Pons (tissue), 1 donor: Measurements from ENCODE around the gene PRX.
"Not testable (repeated sequence)": the region's sequence is repeated elsewhere in the genome, so short reads cannot be mapped to it uniquely, and the experiment has no call there.

Experiments
- DNase-seq: peaks from one replicate; pipeline ENCODE4 v3.0.0-alpha.2; 2016; ENCODE audit warnings: low spot score

PRX gene

GRCh38 chr19:40416918-40417642 is 3.9 kb upstream of the PRX start:
- no peak for DNase-seq

GRCh38 chr19:40415768-40416167 is 2.6 kb upstream of the PRX start:
- DNase-seq = no peak

DNA sequence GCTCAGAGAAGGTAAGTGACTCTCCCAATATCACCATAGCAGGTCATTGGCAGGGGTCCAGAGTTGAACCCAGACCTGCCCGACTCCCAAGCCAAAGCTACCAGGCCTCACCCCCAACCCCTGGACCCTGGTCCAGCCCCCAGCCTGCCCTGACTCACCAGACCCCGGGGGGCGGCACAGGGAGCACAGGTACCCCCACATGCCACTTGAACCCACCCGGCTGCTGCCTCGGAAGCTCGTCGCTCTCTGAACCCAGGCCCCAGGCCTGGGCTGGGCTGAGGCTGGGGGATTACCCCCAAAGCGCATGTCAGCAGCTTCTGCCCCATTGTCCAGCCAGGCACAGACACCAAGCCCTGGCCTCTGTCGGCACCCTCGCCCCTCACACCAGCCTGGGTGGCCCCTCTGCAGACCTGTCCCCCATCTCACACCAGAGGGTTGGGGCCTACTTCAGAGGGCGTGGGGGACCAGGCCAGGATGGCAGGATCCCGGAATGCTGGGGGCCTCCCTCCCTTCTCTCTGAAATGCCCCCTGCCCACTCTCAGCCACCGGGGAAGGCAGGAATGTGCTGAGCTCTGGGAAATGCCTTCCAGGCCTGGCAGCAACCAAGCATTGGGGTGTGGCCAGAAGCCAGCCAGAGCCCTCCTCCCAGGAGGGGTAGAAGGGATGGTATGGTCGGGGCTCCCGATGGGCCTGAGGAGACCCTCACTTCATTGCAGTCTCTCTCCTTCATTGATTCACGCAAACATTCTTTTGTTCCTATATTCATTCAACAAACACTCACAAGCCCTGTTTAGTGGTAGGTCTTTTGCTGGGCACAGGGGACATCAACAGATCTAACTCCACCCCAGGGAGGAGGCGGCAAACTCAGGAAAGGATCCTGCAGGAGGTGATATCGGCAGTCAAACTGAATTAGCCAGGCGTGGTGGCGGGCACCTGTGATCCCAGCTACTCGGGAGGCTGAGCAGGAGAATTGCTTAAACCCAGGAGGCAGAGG is 1.7 kb upstream of the PRX start:
- DNase-seq = no peak

- no peak for DNase-seq
These were observed 312 bp downstream of the PRX start for GRCh38 chr19:40412866-40413265.

DNA sequence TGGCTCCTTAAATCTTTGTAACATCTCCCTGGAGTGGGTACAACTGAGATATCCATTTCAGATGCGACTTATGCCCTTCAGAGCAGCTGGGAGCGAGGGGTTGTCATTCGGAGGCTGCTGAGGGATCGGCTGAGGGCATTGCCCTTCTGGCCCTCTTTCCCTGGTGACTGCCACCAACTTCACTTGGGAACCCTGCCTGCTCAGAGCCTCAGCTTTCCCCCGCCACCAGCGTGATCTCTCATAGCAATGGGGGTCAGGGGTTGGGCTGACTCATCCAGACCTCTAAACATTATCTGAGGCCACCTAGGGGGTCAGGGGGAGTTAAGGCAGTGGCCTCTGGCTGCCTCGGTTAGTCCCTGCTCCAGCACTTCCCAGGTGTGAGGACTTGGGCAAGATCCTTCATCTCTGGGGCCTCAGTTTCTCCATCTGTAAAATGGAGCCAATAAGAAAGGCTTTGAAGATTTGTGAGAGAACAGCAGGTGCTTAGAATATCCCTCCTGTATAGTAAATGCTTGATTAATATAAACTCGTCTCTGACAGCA is 1.1 kb downstream of the PRX start:
- DNase-seq = no peak

GRCh38 chr19:40411125-40411842 is 1.9 kb downstream of the PRX start:
- no peak for DNase-seq

- DNase-seq = no peak
These were observed 3.2 kb downstream of the PRX start for GRCh38 chr19:40410030-40410389.

DNA sequence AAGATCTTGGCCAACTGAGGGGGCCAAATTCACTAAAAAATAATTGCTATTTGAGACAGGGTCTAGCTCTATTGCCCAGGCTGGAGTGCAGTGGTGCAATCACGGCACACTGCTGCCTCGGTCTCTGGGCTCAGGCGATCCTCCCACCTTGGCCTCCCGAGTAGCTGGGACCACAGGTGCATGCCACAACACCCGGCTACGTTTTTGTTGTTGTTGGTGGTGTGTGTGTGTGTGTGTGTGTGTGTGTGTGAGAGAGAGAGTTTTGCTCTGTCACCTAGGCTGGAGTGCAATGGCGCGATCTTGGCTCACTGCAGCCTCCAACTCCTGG is 4.6 kb downstream of the PRX start:
- not testable (repeated sequence) for DNase-seq

- DNase-seq = no peak
These were observed 5.2 kb downstream of the PRX start for GRCh38 chr19:40407714-40408597.

- DNase-seq = no peak
These were observed 9.8 kb downstream of the PRX start for GRCh38 chr19:40403262-40403984.

- no peak for DNase-seq
These were observed 12.6 kb downstream of the PRX start for GRCh38 chr19:40400559-40400958.

- no peak for DNase-seq
These were observed 14.6 kb downstream of the PRX start for GRCh38 chr19:40398417-40399131.

GRCh38 chr19:40397568-40397906 is 15.6 kb downstream of the PRX start:
- DNase-seq = no peak

GRCh38 chr19:40396886-40397567 is 16.2 kb downstream of the PRX start:
- DNase-seq = no peak

GRCh38 chr19:40395956-40396355 is 17.2 kb downstream of the PRX start:
- no peak for DNase-seq

DNA sequence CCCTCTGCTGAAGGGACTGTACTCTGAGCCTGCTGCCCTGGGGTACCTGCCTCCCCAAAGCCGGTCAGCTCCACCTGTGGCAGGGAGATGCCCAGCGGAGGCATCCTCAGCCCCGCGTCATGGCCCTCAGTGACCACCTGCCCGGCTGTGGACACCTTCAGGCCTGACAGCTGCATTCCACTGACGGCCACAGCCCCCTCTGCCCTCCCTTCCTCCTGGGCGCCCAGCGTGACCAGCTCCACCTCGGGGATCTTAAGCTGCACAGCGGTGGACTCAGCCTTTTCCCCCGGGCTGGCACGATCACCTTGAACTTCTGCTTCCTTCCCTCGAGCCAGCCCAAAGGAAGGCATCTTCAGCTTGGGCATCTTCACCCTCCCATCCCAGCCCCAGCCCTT is 18.4 kb downstream of the PRX start:
- no peak for DNase-seq

DNA sequence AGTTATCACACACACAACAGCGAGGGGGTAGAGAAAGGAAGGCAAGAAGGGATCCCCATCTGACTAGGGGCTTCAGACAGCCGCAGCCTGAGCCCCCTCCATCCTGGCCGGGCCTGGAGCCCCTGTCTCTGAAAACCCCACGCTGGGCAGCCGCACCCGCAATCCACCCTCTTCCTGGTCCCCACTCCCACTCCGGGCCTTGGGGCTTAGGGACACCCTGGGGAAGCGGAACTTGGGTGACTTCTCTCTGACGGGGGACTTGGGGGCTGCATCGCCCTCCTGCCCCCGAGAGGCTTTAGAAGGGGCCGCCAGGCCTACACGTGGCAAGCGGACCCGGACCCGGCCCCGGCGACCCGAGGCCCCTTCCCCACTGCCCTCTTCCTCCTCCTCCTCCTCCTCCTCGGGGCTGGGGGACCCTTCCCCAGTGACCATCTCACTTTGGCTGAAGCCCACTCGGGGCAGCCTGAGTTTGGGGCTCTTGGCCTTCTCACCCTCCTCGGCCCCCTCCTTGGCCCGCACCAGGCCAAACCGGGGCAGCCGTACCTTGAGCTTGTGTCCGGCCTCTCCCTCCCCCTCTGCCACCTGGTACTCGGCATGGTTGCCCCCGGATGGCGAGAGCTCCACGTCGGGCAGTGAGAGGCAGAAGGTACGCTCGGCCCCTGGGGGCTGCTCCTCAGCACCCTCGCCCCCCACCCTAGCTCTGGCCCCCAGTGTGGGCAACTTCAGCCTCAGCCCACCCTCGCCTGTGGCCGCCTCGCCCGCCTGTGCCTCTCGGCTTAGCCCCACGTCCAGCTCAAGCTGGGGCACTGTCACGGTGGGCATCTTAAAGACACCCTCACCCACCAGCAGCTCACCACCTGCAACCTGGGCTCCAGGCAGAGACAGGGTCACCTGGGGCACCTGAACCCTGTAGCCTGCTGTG is 19.0 kb downstream of the PRX start:
- DNase-seq = no peak

- DNase-seq = no peak
These were observed 20.2 kb downstream of the PRX start for GRCh38 chr19:40392894-40393517.
